PFSK-1 (cell line): ENCODE data around the gene CDK5RAP1.

Experiments
- POLR2AphosphoS5 ChIP-seq: IDR thresholded peaks from 2 replicates; pipeline ENCODE4 v1.6.1; 2012; ENCODE audit warnings: low read depth, mild to moderate bottlenecking, control low read depth, low read length, moderate library complexity
- SIN3A ChIP-seq: IDR thresholded peaks from 2 replicates; pipeline ENCODE4 v1.6.1; 2012; ENCODE audit warnings: mild to moderate bottlenecking, low read length, moderate library complexity, borderline replicate concordance; ENCODE audit not compliant: insufficient read depth

GRCh38 chr20:33312583-33312982 is 88.7 kb downstream of the CDK5RAP1 start:
- no peak for TF ChIP-seq POLR2AphosphoS5
- TF ChIP-seq SIN3A: no peak
